Measurements from ENCODE around the gene APOBEC3F.
"Not testable (repeated sequence)": the region's sequence is repeated elsewhere in the genome, so short reads cannot be mapped to it uniquely, and the experiment has no call there.

DNA sequence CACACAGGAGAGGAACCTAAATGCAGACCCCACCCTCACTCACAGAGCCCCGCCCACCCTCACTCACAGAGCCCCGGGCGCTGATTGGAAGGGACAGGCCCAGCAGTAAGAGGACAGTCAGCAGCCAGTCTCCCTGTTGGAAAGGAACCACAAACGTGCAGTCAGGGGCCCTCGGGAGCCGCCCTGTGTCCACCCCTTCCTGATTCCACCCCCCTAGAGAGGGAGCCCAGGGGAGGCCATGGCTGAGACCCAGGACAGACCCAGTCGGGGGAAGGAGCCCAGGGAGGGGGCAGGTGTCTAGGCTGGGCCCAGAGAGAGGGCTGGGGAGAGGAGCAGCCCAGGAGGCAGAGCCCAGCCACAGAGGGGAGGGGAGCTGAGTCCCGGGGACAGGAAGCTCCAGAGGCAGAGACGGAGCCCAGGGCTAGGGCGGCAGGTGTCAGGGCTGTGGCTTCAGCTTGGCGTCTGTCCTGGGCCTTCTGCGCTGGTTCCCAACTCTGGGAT lies 47.7 kb upstream of the APOBEC3F start:
- TF ChIP-seq, protein P1, sequence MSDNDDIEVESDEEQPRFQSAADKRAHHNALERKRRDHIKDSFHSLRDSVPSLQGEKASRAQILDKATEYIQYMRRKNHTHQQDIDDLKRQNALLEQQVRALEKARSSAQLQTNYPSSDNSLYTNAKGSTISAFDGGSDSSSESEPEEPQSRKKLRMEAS (IDR thresholded peaks at IDR 0.05) = not testable (repeated sequence)
- not testable (repeated sequence) for TF ChIP-seq ZNF510 (CRISPR knock-in tag; IDR thresholded peaks at IDR 0.05; ENCODE audit: low read depth); SP2 (CRISPR knock-in tag; IDR thresholded peaks at IDR 0.05); ATF1 (CRISPR knock-in tag; IDR thresholded peaks at IDR 0.05); SRSF9 (IDR thresholded peaks at IDR 0.05; ENCODE audit: borderline replicate concordance, insufficient read depth, low read depth, low read length, poor library complexity, severe bottlenecking)
- TF ChIP-seq, protein P2, sequence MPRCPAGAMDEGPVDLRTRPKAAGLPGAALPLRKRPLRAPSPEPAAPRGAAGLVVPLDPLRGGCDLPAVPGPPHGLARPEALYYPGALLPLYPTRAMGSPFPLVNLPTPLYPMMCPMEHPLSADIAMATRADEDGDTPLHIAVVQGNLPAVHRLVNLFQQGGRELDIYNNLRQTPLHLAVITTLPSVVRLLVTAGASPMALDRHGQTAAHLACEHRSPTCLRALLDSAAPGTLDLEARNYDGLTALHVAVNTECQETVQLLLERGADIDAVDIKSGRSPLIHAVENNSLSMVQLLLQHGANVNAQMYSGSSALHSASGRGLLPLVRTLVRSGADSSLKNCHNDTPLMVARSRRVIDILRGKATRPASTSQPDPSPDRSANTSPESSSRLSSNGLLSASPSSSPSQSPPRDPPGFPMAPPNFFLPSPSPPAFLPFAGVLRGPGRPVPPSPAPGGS (CRISPR knock-in tag; IDR thresholded peaks at IDR 0.05) = not testable (repeated sequence)
